GM21515 (cell line): Measurements from ENCODE around the gene POLR2C.
A peak's percentile ranks its signal among the peaks of the same experiment; 100 is the strongest.

Experiments
- ATAC-seq: cut with Tn5 transposase; IDR thresholded peaks from one replicate; pipeline ENCODE4 v1.9.1; 2021; ENCODE audit not compliant: unreplicated experiment

POLR2C gene

DNA sequence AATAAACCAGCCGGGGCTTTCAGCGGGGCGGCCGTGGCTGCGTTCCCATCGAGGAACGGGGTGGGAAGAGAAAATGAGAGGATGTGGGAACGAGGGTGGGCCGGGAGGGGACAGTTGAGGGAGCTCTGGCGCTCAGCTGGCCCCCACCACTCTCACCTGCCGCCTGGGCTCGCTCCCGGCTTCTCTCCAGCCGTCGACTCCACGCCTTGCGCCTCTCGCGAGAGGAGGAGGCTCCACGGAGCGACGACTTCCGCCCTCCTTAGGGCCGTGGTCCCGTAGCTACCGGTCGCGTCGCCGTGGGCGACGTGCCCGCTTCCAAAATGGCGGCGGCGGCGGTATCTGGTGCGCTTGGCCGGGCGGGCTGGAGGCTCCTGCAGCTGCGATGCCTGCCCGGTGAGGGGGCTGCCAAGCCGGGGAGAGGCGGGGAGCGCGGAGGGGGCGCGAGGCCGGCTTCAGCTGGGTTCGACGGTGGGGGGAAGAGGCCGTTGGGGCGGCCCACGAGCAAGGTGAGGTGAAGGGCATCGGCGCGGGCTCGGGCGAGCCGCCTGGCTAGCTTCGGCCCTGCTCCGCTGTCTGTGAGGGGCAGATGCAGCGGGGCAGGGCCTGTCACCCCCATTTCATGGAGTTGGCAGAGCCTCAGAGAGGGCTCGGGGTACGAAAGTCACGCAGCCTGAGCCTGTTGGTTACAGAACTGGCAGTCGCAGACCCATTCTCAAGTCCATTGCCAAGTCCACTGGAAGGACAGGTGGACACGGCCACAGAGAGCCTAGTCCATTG, 15.1 kb upstream of the POLR2C start, which contains the start of the genes CIAPIN1 and COQ9:
TSS of gene CIAPIN1 (minus strand) at position 200 of the 777 bp plus-strand sequence. CDS start 6,457 bp downstream, outside the sequence.
TSS of gene COQ9 (plus strand) at position 294 of the 777 bp plus-strand sequence. CDS start at position 321, 27 bp downstream.
- peak; percentile 98 for ATAC-seq

GRCh38 chr16:57452021-57452420, 10.5 kb upstream of the POLR2C start:
- no peak for ATAC-seq

- ATAC-seq, result no peak
Observed at GRCh38 chr16:57462978-57463362, 491 bp downstream of the POLR2C start.

DNA sequence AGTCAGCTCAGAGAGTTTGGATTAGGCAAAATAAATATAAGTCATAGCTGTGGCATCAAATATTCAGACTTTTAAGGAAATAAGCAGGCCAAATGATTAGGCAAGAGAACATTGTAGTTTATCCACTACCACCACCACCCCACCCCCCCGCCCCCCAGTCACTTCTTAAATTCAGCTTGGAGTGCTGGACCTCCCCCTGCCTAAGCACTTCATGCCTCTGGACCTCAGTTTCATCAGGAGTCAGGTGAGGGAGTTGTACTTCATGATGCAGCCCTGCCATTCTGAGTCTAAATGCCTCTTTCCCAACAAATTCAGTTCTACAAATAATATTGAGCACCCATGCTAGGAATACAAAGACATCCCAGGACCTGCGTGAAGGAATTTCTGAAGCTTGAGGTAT, 2.0 kb downstream of the POLR2C start:
- no peak for ATAC-seq

GRCh38 chr16:57468346-57468745, 5.9 kb downstream of the POLR2C start:
- ATAC-seq, result no peak

GRCh38 chr16:57469046-57469445, 6.6 kb downstream of the POLR2C start:
- no peak for ATAC-seq

- no peak for ATAC-seq
Observed at GRCh38 chr16:57469917-57470470, 7.5 kb downstream of the POLR2C start.

- no peak for ATAC-seq
Observed at GRCh38 chr16:57470711-57471110, 8.2 kb downstream of the POLR2C start.

DNA sequence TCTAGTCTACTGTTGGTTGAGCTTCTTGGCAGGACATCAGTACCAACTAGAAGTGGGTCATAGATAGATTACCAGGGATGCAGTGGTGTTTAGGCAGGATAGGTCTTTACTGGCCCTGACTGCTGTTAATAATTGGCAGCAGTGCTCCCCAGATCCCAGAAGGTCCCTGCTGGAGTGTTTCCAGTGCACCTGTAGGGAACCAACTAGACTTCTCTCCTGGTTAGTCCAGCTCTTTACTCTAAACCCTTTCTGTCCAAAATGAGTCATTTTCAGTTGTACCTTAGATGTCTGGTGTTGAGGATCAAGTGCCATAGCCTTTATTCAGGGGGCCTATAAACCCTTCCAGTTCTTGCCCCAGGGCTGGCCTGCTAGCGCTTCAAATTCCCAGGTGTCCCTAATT, 8.7 kb downstream of the POLR2C start:
- ATAC-seq, result no peak

- ATAC-seq, result no peak
Observed at GRCh38 chr16:57471852-57472664, 9.6 kb downstream of the POLR2C start.

- ATAC-seq, result no peak
Observed at GRCh38 chr16:57472665-57473060, 10.2 kb downstream of the POLR2C start.

DNA sequence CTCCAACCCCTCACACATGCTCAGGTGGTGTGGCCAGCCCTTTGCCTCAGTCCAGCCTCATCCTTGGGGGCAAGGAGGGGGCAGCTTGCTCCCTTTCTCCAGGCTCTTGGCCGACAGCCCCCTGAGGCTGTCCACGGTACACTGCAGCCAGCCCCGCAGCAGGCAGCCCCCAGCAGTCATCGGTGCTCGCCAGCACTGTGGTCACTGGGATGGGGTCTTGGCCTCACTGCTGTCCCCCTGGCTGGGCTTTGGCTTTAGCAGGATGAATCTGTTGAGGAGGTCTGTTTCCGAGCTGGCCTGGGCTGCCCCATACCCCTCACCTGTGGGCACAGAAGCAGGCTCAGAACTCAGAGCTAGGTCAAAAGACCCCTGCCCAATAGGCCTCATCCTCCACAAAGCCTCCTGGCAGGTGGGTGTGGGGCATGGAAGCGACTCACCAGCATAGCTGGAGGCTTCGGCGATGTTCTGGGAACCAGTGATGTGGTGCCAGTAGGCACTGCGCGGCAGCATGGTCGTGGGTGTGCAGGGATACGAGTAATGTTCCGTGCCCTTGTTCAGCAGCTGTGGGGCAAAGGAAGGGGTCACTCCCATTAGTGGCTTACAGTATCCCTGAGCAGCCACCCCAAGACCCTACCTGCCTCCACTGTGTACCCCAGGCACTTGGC, 10.8 kb downstream of the POLR2C start:
- no peak for ATAC-seq

DNA sequence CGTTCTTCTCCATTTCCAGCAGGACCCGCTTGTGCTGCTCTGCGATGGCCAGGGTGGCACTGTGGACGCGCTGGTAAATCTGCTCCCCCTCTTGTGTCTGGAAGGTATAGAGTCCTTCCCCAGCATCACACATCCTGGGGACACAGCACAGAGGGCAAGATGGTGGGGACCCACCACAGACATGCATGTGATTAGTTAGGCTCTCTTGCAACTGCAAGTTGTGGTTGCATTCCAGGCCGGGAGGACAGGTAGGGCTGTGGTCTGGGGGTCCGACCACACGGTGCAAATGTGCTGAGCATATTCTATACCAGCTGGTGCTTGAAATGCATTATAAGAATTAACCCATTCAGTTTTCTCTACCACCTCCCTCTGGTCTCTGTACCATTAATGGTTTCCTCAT, 11.4 kb downstream of the POLR2C start:
- ATAC-seq, result no peak

DNA sequence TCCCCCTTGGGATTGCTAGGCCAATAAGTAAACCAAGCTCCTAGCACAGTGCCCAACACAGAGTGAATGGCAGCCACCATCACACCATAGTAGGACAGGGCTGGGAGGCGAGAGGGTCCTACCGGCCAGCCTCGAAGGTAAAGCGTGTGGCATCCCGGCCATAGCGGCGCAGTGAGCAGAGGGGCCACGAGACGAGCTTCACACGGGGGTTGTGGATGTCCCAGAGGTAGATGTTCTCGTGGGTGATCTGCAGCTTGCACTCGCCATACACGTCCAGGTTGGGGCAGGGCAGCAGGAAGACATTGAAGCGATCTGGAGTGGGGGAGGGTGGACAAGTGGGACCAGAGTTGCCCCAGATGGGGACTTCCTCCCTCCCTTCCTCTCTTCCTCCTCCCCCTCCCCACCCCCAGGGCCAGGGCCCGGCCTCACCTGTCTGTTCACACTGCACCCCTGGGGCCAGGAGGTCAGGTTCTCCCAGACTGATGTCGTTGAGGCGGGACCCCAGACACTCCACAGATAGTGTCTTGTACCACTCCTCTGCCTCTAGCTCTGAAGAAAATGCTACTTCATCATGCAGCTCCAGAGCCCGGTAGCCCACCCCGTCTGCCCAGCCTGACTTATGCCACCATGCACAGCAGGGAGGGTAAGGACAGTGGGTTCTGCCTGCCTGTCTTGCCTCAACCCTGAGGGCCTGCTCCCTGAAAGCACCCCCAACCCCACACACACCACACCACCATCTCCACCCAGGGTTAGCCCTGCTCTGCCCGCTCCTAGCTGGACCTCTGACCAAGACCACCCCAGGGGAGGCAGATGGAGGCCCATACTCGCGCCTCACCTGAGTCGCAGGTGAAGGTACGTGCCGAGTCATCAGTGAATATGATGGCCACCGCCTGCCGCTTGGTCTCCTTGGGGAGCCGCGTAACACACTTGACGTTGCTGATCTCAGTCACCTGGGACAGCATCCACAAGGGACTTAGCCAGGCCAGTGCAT, 12.5 kb downstream of the POLR2C start:
- no peak for ATAC-seq

DNA sequence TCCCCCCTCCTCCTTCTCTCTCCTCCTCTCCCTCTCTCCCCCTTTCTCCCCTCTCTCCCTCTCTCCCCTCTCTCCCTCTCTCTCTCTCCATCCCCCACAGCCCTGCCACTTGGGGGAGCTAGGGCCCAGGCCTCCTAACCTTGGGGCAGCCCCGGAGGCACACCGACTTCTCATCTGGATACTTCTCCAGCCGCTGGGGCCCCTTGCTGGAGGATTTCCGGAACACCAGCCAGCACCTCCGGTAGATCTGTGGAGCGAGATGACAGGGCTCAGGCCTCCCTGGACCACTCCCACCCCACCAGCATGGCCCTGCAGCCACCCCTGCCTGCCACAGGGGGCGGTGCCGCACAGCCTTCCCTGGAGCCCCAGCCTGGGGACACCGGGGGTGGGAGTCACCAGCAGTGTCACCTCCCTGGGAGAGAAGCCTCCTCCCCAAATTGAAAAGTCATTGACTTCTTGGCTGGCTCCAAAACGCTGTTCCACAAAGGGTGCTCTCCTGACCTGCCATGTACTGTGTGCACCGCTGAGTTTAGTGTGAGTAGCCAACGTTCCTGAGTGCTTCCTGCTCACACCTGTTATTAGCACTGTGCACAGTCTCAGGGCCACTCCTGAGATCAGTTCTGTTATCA, 13.3 kb downstream of the POLR2C start:
- peak; percentile 86 for ATAC-seq

DNA sequence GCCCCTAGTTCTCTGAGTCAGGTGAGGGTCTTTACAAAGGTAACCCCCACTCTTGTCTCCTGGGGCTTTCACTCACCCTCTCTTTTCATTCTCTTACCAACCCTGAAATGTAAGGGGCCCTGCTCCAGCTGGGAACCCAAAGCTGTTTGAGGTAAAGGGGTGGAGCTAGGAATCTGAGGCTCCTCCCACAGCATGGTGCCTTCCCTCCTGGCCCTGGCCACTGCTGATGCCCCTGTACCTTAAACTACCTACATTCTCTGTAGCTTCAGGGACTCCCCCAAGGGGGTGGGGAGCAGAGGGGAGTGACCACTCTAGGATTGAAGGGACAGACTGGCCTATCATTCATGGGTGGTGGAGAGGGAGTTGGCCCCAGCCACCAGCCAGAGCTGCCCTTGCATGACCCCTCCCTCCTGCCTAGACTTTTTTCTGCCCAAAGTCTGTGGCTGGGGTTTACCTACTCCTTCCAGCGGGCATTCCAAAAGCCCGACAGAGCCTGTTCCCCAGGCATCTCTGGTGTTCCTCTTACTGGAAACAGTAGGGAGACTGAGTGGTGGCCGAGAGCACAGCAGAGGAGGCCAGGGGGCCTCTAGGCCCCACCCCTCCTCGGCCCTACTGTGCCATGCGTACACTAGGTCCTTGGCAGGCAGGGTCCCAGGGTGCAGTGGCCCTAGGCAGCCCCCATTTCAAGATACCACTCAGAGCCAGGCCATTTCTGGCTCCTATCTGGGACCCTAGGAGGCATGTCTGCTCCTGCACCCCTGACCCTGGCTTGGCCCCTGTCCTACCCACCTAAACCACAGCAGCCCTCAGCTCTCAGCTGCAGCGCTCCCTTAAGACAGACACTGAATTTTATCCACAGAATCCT, 14.3 kb downstream of the POLR2C start:
- no peak for ATAC-seq

GRCh38 chr16:57477531-57478202, 15.2 kb downstream of the POLR2C start:
- no peak for ATAC-seq
